ENCODE data around the gene SSBP4.
A peak's percentile ranks its signal among the peaks of the same experiment; 100 is the strongest.

Gene SSBP4

DNA sequence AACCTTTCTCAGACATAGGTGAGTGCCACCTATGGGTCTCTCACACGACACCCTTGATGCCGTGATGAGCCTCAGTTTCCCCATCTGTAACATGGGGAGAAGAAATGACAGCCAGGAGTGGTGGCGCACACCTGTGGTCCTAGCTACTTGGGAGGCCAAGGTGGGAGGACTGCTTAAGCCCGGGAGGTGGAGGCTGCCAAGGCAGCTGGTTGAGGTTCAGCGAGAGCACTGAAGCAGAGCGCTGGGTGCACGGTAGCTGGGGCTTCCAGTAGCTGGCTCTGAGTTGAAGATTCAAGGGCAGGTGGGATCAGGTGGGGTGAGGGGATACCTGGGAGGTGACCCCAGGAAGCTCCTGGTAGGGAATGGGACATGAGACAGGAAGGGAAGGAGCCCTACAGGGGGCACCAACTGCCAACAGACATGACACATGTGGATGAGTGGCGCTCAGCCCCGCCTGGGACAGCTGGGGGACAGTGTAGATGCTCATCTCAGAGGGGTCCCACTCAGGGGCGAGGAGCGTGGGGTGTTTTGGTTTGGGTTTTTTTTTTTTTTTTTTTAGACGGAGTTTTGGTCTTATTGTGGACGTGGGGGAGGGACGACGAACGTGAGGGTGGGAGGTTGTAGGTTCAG lies 6.5 kb upstream of the SSBP4 start:
- Histone ChIP-seq H3K27me3 (peaks cover 0 to 13% (median 0%) of the 10 kb centered on the region in 11 experiments; a peak in 5 of 22 replicates), H3K27ac (no peak overlapping the region), H4K20me1 (no peaks in the 10 kb centered on the region; a peak in 1 of 22 replicates), H3K4me2 (no peak overlapping the region), H3K9me3 (replicated peaks in 1 of 11) (no peaks in the 10 kb centered on the region), H3K4me3 (no peak overlapping the region), H3K36me3 (no peaks in the 10 kb centered on the region), H3K4me1 (peaks cover 41 to 77% (median 61%) of the 10 kb centered on the region in 10 experiments), H3K9ac (no peak overlapping the region)
- no peak for TF ChIP-seq Cebpa-rat (IDR thresholded peaks at IDR 0.05)

DNA sequence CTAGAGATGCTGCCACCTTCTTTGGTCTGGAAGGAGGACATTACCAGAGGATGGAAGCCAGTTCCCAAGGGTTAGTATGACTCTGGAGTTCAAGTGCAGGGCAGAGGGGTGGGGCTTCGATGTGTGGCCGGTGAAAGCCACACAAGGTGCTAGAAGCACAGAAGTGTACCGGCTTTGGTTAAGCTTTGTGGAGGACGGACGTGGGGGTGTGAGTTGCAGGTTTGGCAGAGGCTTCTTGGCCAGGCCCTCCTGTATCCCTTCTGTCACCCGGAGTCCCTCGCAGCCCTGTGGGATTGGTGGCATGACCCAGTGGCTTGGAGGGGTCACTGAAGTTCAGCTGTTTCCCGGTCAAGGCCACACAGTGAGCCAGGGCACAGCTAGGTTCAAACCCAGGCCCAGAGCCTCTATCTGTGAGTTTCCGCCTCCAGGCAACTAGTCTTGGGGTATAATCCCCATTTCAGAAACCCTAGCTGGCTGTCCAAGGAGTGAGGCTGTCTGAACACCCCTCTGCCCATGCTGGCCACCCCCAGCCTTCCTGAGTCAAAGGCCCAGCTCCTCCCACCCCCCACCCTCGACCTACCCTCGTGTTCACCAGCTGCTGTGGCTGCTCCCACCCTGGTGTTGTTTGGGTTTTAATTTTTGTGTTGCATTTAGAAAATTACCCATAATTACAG lies 4.6 kb upstream of the SSBP4 start:
- no peaks in the 10 kb centered on the region for H3K9me3 ChIP-seq (replicated peaks in 1 of 11)
- peaks cover 42 to 77% (median 62%) of the 10 kb centered on the region in 10 experiments for H3K4me1 ChIP-seq
- peak overlapping the region; percentile 82 to 98 (median 92) for H3K9ac ChIP-seq
- H3K4me2 ChIP-seq = peak overlapping the region; percentile 91 to 98 (median 95)
- H3K27me3 ChIP-seq = peaks cover 0 to 2% (median 0%) of the 10 kb centered on the region in 11 experiments; a peak in 3 of 22 replicates
- no peaks in the 10 kb centered on the region for H3K36me3 ChIP-seq
- H3K4me3 ChIP-seq = peak overlapping the region; percentile 45 to 69 (median 55)
- no peaks in the 10 kb centered on the region; a peak in 1 of 22 replicates for H4K20me1 ChIP-seq
- no peak for TF ChIP-seq Cebpa-rat (IDR thresholded peaks at IDR 0.05)
- H3K27ac ChIP-seq = peak overlapping the region; percentile 88 to 100 (median 95)

DNA sequence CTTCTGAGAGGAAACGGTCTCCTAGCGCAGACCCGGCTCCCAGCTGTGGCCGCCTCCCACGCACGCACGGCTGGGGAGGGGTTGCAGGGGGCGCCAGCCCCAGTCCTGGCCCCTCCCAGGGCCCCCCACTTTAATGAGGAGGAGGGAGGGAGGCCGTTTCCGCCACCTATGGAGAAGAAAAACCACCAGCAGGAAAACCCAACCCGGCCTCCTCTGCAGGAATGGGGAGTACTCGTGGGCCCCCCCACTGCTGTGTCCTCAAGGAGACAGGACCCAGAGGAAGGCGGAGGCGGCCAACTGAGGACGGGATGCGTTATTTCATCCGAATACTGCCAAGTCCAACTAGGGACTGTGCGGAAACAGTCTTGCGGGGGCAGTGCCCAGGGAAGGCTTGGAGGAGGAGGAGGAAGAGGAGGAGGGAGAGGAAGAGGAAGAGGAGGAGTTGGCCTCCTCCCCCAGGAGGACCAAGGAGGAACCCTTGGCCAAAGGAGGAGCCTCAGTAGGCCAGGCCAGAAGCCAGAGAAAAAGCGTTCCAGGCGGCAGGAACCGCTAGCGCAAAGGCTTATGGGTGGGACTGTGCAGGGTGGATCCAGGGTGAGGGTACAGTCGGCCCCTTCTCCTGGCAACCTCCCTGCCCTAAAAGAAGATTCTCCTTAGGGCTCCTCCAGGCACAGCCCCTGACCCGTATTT lies 3.9 kb upstream of the SSBP4 start:
- Histone ChIP-seq H3K36me3 (no peaks in the 10 kb centered on the region), H4K20me1 (peaks cover 0 to 6% (median 3%) of the 10 kb centered on the region in 11 experiments; a peak in 17 of 22 replicates), H3K27me3 (no peaks in the 10 kb centered on the region), H3K9me3 (replicated peaks in 1 of 11) (no peaks in the 10 kb centered on the region), H3K27ac (peak overlapping the region; percentile 88 to 100 (median 95)), H3K4me1 (peaks cover 42 to 70% (median 59%) of the 10 kb centered on the region in 10 experiments), H3K4me3 (peak overlapping the region; percentile 45 to 69 (median 55)), H3K9ac (peak overlapping the region; percentile 82 to 98 (median 92)), H3K4me2 (peak overlapping the region; percentile 91 to 98 (median 95))
- no peak for TF ChIP-seq Cebpa-rat (IDR thresholded peaks at IDR 0.05)

DNA sequence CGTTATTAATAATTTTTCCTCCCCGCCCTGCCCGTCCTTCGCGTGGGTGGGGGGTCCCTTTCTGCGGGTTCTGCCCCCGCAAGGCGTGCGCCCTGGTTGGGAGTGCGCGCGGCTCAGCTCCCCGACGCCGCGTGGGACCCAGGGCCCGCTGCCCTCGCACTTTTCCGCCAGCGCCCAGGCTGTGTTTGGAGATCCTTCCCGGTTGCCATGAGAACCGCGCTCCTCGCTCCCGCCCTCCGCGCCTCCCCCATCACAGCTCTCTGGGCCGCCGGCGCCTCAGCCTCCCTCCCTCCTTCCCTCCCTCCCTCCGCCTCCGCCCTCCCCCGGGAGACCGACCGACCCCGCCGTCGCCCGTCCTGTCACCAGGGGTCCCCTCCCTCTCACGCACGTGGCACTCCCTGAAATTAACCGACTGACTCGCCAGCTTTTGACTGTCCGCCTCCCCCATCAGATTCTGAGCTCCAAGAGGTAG lies 2.4 kb upstream of the SSBP4 start:
- Histone ChIP-seq H3K27ac (peak overlapping the region; percentile 88 to 100 (median 95)), H3K4me2 (peak overlapping the region; percentile 91 to 98 (median 95)), H3K9ac (peak overlapping the region; percentile 82 to 98 (median 92)), H3K27me3 (no peaks in the 10 kb centered on the region), H3K4me1 (peaks cover 57 to 82% (median 73%) of the 10 kb centered on the region in 10 experiments), H3K36me3 (no peaks in the 10 kb centered on the region), H3K9me3 (replicated peaks in 1 of 11) (no peaks in the 10 kb centered on the region), H3K4me3 (peak overlapping the region; percentile 37 to 98 (median 56)), H4K20me1 (peaks cover 14 to 21% (median 18%) of the 10 kb centered on the region in 11 experiments; a peak in 20 of 22 replicates)
- no peak for TF ChIP-seq Cebpa-rat (IDR thresholded peaks at IDR 0.05)

DNA sequence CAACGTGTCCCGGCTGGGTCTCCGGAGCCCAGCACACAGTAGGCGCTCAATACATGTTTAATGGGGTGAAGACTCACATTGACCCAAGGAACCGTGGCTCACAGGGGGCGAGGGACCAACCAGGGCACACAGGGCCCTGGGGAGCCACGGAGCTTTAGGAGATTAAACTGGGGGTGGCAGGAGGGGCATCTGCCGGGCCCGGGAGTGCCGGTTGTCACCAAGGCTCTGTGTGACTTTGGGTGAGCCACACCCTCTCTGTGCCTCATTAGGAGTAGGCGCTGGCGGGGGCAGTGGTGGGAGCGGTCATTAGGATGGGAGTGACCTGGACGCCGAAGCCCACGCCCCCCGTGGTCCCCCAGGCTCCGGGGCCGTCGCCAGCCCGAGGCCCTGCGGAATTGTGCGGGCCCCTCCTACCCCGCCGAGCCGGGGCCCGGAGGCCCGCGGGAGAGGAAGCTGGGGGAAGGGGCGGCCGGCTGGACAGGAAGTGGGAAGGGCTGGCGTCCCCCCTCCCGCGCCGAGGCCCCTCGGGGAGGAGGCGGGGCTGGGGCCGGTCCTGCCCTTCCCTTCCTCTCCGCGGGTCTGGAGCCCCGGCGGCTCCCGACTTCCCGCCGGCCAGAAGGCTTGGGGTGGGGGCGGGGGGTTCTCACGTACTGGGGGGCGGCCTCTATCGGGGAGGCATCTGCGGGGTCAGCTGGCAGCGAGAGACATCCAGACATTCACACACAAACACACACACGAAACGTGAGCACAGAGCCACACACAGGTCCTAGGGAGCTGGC lies 1.8 kb upstream of the SSBP4 start:
- Histone ChIP-seq H3K27me3 (no peaks in the 10 kb centered on the region), H3K36me3 (peaks cover 0 to 5% (median 0%) of the 10 kb centered on the region in 11 experiments; a peak in 6 of 22 replicates), H3K4me2 (peak overlapping the region; percentile 91 to 98 (median 95)), H3K27ac (peak overlapping the region; percentile 88 to 100 (median 95)), H3K9me3 (replicated peaks in 1 of 11) (no peaks in the 10 kb centered on the region), H3K4me3 (peak overlapping the region; percentile 26 to 98 (median 52)), H3K4me1 (peaks cover 64 to 87% (median 79%) of the 10 kb centered on the region in 10 experiments), H4K20me1 (peaks cover 20 to 28% (median 24%) of the 10 kb centered on the region in 11 experiments), H3K9ac (peak overlapping the region; percentile 82 to 98 (median 92))
- TF ChIP-seq Cebpa-rat (IDR thresholded peaks at IDR 0.05) = no peak

DNA sequence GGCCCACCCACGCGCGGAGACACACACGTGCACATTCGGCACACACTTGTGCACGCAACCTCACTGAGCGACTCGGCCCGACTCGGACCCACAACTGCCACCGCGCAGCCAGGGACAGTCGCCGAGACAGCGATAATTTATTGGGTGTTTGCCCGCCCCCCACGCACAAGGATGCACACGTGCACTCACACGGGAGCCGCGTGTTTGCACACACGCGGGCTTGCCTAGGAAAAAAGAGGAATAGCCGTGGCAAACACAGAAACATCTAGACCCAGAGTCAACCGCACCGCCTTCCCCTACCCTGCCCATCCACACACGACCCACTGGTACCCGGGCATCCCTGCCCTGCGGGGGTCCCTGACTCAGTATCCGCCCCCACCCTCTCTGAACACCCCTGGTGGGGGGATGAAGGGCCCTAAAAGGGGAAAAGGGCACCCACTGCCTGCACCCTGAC lies 1.1 kb upstream of the SSBP4 start:
- Histone ChIP-seq H3K4me1 (peaks cover 70 to 88% (median 85%) of the 10 kb centered on the region in 10 experiments), H3K4me3 (peak overlapping the region in 7 of 10 experiments; percentile 44 to 98 (median 54); a peak in 12 of 20 replicates), H3K27ac (peak overlapping the region; percentile 88 to 100 (median 95); a peak in 21 of 22 replicates), H3K9ac (peak overlapping the region; percentile 82 to 98 (median 92); a peak in 21 of 22 replicates), H3K27me3 (no peaks in the 10 kb centered on the region), H4K20me1 (peaks cover 26 to 34% (median 30%) of the 10 kb centered on the region in 11 experiments), H3K9me3 (replicated peaks in 1 of 11) (no peaks in the 10 kb centered on the region), H3K36me3 (peaks cover 0 to 12% (median 0%) of the 10 kb centered on the region in 11 experiments; a peak in 6 of 22 replicates), H3K4me2 (peak overlapping the region; percentile 91 to 98 (median 95))
- TF ChIP-seq Cebpa-rat (IDR thresholded peaks at IDR 0.05) = no peak

DNA sequence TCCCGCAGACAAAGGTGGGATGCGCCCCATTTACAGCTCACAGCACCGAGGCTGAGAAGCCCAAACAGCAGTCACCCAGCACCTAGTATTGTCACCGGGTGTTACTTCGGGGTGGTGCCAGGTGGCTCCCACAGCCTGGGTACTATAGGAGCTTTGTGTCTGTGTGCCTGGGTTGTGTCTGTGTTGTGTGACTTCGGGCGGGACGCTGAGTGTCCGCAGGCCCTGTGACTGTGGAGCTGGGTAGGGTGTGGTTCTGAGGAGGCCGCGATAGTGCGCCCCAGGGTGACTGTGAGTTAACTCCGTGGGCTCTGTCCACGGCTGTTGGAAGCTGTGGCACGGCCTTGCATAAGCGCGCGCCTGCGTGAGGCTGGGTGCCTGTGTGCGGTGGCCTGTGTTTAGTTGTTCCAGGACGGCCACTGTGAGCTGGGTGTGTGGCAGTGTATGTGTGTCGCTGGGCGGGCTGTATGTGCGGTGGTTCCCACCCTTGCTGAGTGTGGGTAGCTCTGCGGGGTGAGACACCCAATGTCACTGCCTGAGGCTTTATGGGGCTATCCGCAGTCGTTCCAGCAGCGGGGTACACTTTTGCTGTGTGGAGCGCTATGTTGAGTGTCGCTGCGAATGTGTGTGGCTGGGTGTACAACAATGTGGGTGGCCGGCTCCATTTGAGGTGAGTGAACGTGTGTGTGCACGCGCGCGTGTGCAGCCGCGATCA lies 559 bp upstream of the SSBP4 start:
- Histone ChIP-seq H3K27ac (peak overlapping the region; percentile 88 to 100 (median 95); a peak in 21 of 22 replicates), H3K4me3 (peak overlapping the region; percentile 77 to 98 (median 94)), H3K4me1 (peaks cover 76 to 93% (median 89%) of the 10 kb centered on the region in 10 experiments), H3K4me2 (peak overlapping the region; percentile 91 to 98 (median 95)), H3K9ac (peak overlapping the region; percentile 82 to 98 (median 92)), H4K20me1 (peaks cover 32 to 40% (median 36%) of the 10 kb centered on the region in 11 experiments), H3K27me3 (no peaks in the 10 kb centered on the region), H3K9me3 (replicated peaks in 1 of 11) (no peaks in the 10 kb centered on the region), H3K36me3 (peaks cover 0 to 14% (median 0%) of the 10 kb centered on the region in 11 experiments; a peak in 6 of 22 replicates)
- no peak for TF ChIP-seq Cebpa-rat (IDR thresholded peaks at IDR 0.05)
